Activated CD8-positive, alpha-beta T cell treated with anti-CD3 and anti-CD28 coated beads for 36 hours (primary cell): ENCODE measurements around the gene PUS10. TPM values are rescaled to one million over a fixed set of nuclear protein-coding genes. Genes with fewer than 3 reads are reported as not detected.

Source experiments
- ATAC-seq: fragments of 200-7000 bp; cut with Tn5 transposase; one replicate; pipeline ENCODE4 v1.10.0; 2021; ENCODE audit warnings: mild to moderate bottlenecking, moderate library complexity
- CTCF ChIA-PET: fragments of 350-600 bp; sonication (Branson Sonifier 250); formaldehyde crosslinking; loops from one replicate; lab custom pipeline; 2021; ENCODE audit warnings: antibody characterized with exemption; lab: Charles Lee
- POLR2A ChIA-PET: fragments of 350-600 bp; sonication (Branson Sonifier 250); formaldehyde crosslinking; loops from one replicate; lab custom pipeline; 2021; ENCODE audit warnings: antibody characterized with exemption; lab: Charles Lee
- DNase-seq: peaks from one replicate; pipeline ENCODE4 v3.0.0-alpha.2; 2020
- H3K27ac Mint-ChIP-seq: one replicate; pipeline ENCODE4 v1.8.0; 2021; ENCODE audit warnings: mild to moderate bottlenecking, mixed read lengths
- H3K27me3 Mint-ChIP-seq: one replicate; pipeline ENCODE4 v1.8.0; 2021; ENCODE audit warnings: mixed read lengths
- H3K36me3 Mint-ChIP-seq: one replicate; pipeline ENCODE4 v1.8.0; 2021; ENCODE audit warnings: low read depth, mixed read lengths
- H3K4me1 Mint-ChIP-seq: one replicate; pipeline ENCODE4 v1.8.0; 2021; ENCODE audit warnings: low read depth, mixed read lengths
- H3K4me3 Mint-ChIP-seq: one replicate; pipeline ENCODE4 v1.8.0; 2021; ENCODE audit warnings: mild to moderate bottlenecking, moderate library complexity, mixed read lengths
- H3K9me3 Mint-ChIP-seq: one replicate; pipeline ENCODE4 v1.8.0; 2021; ENCODE audit warnings: mixed read lengths
- CTCF ChIP-seq: fragments of 200-600 bp; IDR thresholded peaks from one replicate; pipeline ENCODE4 v1.8.0; 2022; ENCODE audit warnings: antibody characterized with exemption, mild to moderate bottlenecking
- intact Hi-C: fragments of 100-400 bp; cut with micrococcal nuclease; formaldehyde crosslinking; loops from one replicate; pipeline ENCODE4 v1.10.0; 2022
- total RNA-seq, 2 experiments: library from RNA; stranded (reverse); gene quantifications; one replicate each; pipeline ENCODE4 v1.2.3, GENCODE V29; 2021

PUS10 gene
- total RNA-seq, 2 experiments from 2014 or later = 7.9 to 8.7 TPM

GRCh38 chr2:60966507-60967405, 51.3 kb downstream of the PUS10 start:
- peak; percentile 40 for ATAC-seq
- no peak overlapping the region for H3K4me3 Mint-ChIP-seq
- POLR2A ChIA-PET = interaction anchor here (1.2 to 1.7 kb wide), 2 partner anchors 9 to 11 kb away, joined by 3 to 5 read pairs; no protein-coding TSS in a partner anchor
- peak overlapping the region; percentile 65 for H3K27ac Mint-ChIP-seq
- H3K4me1 Mint-ChIP-seq = peaks cover 44% of the 10 kb centered on the region
- H3K9me3 Mint-ChIP-seq = peaks cover 2% of the 10 kb centered on the region
- no peak for DNase-seq
- intact Hi-C loops = no loop called here
- CTCF ChIA-PET = interaction anchor here (1.1 to 2.4 kb wide), 4 partner anchors 11 to 161 kb away, joined by 3 to 10 read pairs (median 6); no protein-coding TSS in a partner anchor
- no peak for TF ChIP-seq CTCF
- peaks cover 15% of the 10 kb centered on the region for H3K36me3 Mint-ChIP-seq
- H3K27me3 Mint-ChIP-seq = no peaks in the 10 kb centered on the region

GRCh38 chr2:60965499-60965785, 52.6 kb downstream of the PUS10 start:
- ChIA-PET CTCF (interaction anchor here (1.1 to 2.0 kb wide), 8 partner anchors 11 to 291 kb away, joined by 3 to 7 read pairs (median 4); no protein-coding TSS in a partner anchor), POLR2A (interaction anchor here (1.6 kb wide), 1 partner anchor 61 kb away, joined by 5 read pairs; no protein-coding TSS in a partner anchor)
- Mint-ChIP-seq H3K9me3 (peaks cover 2% of the 10 kb centered on the region), H3K27ac (peak overlapping the region; percentile 86), H3K4me1 (peaks cover 41% of the 10 kb centered on the region), H3K27me3 (no peaks in the 10 kb centered on the region), H3K36me3 (peaks cover 15% of the 10 kb centered on the region), H3K4me3 (no peak overlapping the region)
- DNase-seq (no peak), ATAC-seq (peak; percentile 18)
- TF ChIP-seq CTCF = no peak
- intact Hi-C loops = no loop called here

GRCh38 chr2:60964651-60965498, 53.2 kb downstream of the PUS10 start:
- CTCF ChIA-PET = interaction anchor here (1.0 to 2.0 kb wide), 12 partner anchors 9 to 290 kb away, joined by 3 to 7 read pairs (median 4); partner anchors contain the start of gene REL
- intact Hi-C loops = no loop called here

GRCh38 chr2:60963190-60963589, 54.9 kb downstream of the PUS10 start:
- Mint-ChIP-seq H3K36me3 (peaks cover 20% of the 10 kb centered on the region), H3K9me3 (peaks cover 2% of the 10 kb centered on the region), H3K4me1 (peaks cover 41% of the 10 kb centered on the region), H3K4me3 (no peak overlapping the region), H3K27ac (no peak overlapping the region), H3K27me3 (no peaks in the 10 kb centered on the region)
- intact Hi-C loops = no loop called here
- no peak for TF ChIP-seq CTCF
- POLR2A ChIA-PET = no interaction called here
- DNase-seq (no peak), ATAC-seq (no peak)
- CTCF ChIA-PET = interaction anchor here (1.3 to 1.6 kb wide), 2 partner anchors 11 to 256 kb away, joined by 4 to 6 read pairs; no protein-coding TSS in a partner anchor

More at GRCh38 chr2:60964651-60965498, 53.2 kb downstream of the PUS10 start:
- peaks cover 17% of the 10 kb centered on the region for H3K36me3 Mint-ChIP-seq
- no peak for DNase-seq
- peak; percentile 59 for ATAC-seq
- no peak for TF ChIP-seq CTCF
- H3K4me3 Mint-ChIP-seq = no peak overlapping the region
- peaks cover 41% of the 10 kb centered on the region for H3K4me1 Mint-ChIP-seq
- peak overlapping the region; percentile 86 for H3K27ac Mint-ChIP-seq
- POLR2A ChIA-PET = interaction anchor here (1.6 kb wide), 1 partner anchor 61 kb away, joined by 5 read pairs; no protein-coding TSS in a partner anchor
- H3K9me3 Mint-ChIP-seq = peaks cover 2% of the 10 kb centered on the region
- H3K27me3 Mint-ChIP-seq = no peaks in the 10 kb centered on the region
